Globus pallidus (tissue), 1 donor: ENCODE measurements around the gene TMPRSS4.

Experiments used
- DNase-seq: peaks from one replicate; pipeline ENCODE4 v3.0.0-alpha.2; 2015; ENCODE audit warnings: low spot score

TMPRSS4 gene, protein sequence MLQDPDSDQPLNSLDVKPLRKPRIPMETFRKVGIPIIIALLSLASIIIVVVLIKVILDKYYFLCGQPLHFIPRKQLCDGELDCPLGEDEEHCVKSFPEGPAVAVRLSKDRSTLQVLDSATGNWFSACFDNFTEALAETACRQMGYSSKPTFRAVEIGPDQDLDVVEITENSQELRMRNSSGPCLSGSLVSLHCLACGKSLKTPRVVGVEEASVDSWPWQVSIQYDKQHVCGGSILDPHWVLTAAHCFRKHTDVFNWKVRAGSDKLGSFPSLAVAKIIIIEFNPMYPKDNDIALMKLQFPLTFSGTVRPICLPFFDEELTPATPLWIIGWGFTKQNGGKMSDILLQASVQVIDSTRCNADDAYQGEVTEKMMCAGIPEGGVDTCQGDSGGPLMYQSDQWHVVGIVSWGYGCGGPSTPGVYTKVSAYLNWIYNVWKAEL

GRCh38 chr11:118076754-118077281 is at the start of gene TMPRSS4:
TMPRSS4 (plus strand) TSS chr11:118077078; CDS start chr11:118077303, 225 bp downstream.
- no peak for DNase-seq

DNA sequence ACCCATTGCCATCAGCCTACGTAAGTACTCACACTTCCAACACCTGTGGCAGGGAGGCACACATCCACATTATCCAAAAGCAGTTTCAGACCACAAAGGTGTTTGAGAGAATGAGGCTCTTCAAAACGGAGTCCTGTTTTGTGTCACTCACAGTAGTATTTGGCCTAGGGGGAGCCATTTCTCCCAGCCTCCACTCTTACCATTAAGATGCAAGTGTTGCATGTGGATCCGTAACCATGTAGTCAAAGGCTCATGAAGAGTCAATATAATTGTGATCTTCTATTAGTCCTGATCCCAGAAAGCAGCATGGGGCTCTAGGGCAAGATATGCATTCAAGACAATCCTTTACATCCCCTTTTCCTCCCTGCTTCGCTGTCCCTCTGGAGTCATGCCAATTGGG is 49.2 kb upstream of the TMPRSS4 start:
- no peak for DNase-seq

DNA sequence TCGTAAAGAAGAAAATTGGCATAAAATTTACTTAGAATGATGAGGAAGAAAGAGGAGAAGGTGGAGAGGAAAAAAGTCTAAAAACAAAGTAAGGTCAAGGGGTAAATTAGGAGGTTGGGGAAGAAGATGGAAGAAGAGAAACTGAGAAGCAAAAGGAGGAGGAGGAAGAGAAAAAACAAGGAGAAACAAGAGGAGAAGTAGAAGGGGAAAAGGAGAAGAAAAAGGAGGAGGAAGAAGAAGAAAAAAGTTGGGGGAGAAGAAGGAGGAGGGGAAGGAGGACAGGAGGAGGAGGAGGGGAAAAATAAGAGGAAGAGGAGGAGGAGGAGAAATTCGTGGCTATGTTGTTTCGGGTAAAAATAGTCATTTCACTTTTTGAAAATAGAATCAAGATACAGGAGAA is 48.3 kb upstream of the TMPRSS4 start:
- DNase-seq, result no peak

DNA sequence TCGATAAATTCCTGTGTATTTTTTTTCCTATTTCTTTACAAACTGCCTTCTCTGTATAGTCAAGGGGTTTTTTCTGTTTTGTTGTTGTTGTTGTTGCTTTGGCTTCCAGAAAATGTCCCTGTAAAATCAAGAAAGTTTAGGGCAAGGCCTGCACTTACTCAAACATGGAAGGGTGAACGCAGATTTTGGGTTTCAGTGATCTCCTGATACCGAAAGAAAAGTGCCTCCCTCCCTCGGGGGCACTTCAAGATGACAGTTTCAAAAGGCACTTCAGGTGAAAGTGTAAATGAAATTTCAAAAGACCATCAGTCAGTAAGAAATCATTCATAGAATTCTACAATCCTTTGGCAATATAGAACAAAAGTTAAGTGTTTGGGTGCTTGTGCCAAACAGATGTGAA is 43.4 kb upstream of the TMPRSS4 start:
- no peak for DNase-seq

DNA sequence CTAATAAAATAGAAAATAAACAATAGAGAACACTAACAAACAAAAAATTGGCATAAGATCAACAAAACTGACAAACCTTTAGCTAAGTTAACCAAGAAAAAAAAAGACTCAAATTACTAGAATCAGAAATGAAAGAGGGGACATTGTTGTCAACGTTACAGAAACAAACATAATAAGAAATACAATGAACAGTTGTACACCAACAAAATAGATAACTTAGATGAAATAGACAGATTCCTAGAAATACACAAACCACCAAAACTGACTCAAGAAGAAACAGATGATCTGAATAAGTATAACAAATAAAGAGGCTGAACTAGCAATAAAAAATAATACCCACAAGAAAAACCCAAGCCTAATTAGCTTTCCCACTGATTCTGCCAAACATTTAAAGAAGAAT is 34.7 kb upstream of the TMPRSS4 start:
- DNase-seq, result no peak

DNA sequence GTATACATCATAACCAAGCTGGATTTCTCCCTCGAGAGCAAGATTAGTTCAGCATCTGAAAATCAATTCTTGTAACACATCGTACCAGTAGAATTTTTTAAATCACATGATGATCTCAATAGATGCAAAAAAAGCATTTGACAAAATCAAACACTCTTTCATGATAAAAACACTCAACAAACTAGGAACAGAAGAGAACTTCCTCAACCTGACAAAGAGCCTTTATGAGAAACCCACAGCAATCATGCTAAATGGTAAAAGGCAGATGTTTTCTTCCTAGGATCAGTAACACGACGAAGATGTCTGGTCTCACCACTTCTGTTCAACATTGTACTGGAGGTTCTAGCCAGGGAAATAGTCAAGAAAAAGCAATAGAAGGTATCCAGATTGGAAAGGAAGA is 34.1 kb upstream of the TMPRSS4 start:
- no peak for DNase-seq

- no peak for DNase-seq
These were observed 31.7 kb upstream of the TMPRSS4 start for GRCh38 chr11:118045191-118045590.

DNA sequence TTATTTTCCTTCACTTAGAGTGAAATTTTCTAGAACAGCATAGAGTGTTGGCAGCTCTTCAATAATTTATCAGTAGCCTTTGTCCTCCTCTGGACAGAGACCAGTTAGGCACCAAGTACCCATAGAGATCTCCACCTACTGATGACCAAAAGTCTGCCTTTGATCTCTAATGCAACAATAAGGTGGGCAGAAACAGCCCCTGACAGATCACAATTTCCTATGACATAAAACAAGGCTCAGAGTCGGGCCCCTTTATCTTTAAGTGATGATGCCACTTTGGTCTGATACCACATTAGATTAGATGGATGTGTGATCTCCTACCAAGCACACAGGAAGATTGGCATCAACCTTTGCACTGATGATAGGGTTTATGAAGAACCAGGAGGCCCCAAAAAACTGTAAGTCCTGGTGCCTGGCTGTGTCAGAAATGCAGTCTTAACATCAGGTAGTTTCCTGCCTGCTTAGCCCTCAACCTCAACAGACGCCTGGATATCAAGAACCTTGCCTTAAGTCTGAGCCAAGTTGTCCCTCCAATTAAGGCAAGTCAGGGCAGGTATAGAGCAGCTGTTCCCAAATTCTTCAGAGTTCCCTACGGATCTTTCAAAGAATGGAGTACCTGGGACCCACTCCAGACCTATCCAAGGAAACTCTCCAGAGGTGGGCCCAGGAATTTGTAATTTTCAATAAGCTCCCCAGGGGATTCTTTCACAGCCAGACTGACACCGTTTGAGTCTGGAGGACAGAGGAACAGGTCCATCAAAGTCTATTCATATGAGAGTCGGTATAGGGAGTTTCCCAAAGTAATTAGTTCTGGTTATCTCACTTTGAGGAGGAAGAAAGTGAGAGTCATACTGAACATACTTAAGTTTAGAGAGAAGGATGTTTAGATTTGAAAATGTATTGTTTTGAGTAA is 30.6 kb upstream of the TMPRSS4 start:
- DNase-seq, result peak; percentile 51

DNA sequence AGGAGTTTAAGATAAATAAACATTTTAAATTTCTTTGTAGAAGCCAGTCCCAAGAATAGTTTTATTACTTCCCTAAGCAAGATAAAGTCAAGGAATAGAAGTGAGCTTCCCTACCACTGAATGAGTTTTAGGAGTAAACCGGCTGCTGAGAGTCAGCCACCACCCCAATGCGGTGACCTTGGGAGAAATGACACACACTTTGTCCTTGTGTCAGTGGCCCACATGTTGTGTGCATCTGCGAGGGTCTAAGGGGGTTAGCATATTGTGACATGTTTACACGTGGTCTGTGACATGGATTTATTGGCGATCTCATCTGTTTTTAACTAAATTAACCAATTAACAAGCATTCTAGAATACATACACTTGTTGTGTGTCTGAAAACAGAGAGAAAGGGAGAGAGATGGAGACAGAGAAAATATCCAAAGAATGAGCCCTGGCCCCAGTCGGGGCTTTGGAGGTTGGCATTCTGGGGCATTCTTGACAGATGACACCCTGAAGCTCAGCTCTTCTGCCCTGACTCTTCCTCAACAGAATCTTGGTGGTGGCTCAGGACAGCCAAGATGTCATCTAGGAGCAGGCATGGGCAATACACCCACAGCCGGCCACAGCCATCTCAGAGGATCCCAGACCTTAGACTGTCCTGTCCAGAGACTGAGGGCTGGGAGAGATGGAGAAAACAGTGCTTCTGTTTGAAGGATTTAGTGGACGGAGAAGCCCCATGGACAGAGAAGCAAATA is 29.7 kb upstream of the TMPRSS4 start:
- no peak for DNase-seq

DNA sequence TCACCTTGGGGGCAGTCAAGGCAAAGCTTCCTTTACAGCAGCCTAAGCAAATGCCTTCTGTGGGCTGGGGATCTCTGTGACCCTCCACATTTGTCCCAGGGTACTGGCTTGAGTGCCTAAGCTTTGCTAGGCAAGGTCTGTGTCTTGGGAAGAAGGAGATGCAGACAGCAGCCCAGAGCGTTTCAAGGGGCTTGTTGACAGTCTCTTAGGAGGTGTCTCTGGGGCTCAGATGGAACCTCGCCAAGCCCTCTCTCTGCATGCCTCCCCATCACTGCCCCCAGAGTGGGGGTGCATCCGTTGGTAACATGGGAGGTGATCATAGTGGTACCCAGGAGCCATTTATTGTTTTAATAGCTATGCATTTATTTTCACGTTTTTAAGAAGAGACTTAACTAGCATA is 29.1 kb upstream of the TMPRSS4 start:
- no peak for DNase-seq

GRCh38 chr11:118048472-118049370 is 28.2 kb upstream of the TMPRSS4 start:
- DNase-seq, result no peak

GRCh38 chr11:118049771-118050170 is 27.1 kb upstream of the TMPRSS4 start:
- no peak for DNase-seq

DNA sequence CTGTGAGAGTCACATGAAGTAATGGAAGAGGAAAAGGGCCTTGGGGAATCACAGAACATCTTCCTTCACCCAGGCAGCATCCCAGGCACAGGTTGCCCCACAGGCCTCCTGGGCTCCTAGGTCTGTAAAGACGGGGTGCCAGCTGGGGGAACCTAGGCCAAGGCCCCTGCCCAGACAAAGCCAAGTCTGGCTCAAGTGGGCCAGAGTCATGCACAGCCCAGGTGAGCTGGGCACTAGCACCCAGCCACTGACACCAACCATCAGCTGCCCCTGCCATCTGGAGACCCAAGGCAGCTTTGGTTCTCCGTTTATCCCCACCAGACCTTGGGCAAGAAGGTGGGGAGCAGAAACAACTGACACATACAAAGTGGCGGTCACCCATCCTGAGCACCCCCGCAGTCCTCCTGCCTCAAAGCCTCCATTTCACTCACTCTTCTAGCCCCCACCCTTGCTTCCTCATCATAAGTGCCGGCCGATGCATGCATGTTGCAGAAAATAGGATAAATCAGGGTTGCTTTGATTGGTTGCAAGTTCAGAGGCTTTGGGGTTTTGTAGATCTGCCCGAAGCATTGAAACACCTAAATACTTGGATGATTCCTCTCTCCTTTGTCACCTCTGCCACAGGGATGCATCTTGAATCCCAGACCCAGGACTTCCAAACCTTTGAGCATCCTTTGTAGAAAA is 26.5 kb upstream of the TMPRSS4 start:
- no peak for DNase-seq

DNA sequence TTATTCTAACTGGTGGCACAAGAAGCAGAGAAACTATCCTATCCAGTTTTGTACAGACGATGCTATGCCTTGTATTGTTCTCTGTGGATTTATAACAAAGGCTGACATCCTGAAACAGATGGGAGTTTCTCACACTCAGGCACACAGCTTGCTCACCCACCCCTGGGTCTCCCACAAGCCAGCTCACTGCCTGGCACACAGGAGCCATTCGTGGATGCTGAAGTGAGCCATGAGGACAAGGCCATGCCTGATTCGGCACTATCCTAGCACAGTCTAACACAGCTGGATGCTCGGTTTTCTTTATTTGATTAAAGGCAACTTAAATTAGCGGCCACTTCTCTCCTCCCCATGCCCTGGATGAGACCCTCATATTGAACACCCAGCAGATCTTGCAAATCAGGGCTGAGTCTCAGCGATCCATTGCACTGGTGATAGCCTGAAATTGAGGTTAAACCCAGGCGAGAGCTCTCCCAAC is 25.7 kb upstream of the TMPRSS4 start:
- DNase-seq, result no peak

DNA sequence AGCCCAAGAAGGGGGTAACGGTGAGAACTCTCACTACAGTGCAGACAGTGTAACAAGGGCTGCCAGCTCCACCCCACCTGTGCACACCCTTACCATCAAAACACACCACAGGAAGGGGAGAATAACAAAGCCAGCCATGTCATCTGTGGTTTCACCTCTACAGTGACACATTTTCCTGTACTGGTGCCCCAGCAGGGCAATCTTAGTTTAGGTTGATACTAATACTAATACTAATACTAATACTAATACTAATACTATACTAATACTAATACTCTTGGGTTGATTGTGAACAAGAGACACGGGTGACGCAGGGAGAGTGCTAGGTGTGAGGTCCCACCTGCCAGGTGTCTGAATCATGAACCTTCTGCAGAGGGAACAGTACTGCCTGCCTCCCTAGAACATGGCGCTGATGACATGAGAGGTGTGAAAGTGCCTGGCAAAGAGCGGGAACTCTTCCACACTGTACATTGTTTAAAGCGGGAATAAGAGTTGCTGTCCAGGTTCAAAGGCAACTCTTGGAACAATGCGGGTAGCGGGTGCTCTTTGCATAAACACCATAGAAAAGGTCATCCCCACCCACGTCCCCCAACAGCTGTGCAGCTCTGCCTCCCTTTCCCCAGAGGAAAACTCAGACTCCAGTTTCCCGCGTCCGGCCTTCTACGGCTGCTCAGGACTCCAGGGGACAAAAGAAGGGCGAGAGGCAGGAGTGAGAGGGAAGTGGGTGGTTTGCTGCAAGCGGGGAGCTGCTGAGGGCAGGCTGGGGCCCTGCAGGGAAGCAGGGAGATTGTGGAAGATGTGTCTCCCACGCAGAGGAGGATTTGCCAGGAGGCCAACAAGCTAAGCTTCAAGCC is 25.0 kb upstream of the TMPRSS4 start:
- DNase-seq, result no peak

GRCh38 chr11:118052581-118053206 is 24.2 kb upstream of the TMPRSS4 start:
- no peak for DNase-seq

DNA sequence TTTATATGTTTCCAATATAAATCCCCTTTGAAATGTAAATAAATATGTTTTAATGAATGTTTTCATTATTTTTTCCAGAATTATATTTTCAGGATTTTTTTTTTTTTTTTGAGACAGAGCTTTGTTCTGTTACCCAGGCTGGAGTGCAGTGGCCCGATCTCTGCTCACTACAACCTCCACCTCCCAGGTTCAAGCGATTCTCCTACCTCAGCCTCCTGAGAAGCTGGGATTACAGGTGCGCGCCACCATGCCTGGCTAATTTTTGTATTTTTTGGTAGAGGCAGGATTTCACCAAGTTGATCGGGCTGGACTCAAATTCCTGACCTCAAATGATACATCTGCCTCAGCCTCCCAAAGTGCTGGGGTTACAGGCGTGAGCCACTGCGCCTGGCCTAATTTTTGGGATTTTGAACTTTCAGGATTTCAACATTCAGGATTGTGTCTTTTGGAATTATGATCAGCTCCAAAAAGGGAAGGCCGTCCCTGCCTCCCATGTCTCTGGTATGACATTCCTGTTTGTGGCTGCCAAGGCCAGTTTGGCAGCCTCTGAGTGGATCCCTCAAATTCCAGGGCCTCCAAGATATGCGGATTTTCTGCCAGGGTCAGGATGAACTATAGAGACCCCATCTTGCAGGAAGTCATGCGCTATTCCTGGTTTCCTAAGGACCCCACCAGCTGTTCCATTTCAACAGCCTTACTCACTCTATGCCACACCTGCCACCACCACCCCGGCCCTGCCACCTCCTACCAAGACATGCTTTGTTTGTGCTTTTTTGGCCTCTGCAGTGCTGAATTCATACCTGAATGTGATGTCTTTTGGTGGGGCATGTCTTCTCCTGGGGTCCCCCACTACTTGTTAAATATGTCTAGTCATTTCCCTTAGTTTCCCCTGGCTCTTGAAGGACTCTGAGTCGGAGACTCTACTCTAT is 21.9 kb upstream of the TMPRSS4 start:
- no peak for DNase-seq

DNA sequence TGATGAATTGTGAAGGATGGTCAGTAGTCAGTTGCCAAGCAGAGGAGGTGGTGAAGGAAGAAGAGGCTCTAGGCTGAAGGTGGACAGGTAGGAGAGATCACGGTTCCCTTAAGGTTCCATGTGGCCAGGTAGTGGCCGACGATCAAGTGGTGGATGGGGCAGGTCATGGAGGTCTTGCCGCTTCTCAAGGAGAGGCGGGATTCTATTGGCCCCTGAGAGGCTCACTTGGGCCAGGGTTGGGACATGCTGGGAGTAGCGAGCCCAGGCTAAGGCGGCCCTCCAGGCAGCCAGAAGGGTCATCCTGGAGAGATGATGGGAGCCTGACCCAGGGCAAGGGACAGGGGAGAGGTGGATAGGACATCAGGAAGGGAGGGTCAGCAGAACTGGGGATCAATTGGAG is 20.9 kb upstream of the TMPRSS4 start:
- no peak for DNase-seq
